ENCODE measurements around the gene CD99L2.
"Not testable (repeated sequence)": the region's sequence is repeated elsewhere in the genome, so short reads cannot be mapped to it uniquely, and the experiment has no call there.

The CD99L2 gene

GRCh38 chrX:150854856-150855255 is 43.6 kb downstream of the CD99L2 start:
- no peak for DNase-seq (ENCODE audit: low read depth)

GRCh38 chrX:150849996-150850720 is 48.3 kb downstream of the CD99L2 start:
- no peak for DNase-seq (ENCODE audit: low read depth)

DNA sequence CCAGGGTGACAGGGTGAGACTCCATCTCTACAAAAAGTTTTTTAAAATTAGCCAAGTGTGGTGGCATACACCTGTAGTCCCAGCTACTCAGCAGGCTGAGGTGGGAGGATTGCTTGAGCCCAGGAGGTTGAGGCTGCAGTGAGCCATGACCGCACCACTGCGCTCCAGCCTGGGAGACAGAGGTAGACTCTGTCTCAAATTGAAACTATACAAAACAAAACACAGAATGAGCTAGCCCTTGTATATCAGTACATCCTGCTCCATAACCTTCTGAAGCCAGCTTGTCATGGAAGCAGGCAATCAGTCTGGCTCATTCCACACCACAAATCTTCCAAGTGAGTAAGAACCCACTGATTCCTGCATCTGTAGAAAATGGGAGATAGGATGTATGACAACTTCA is 49.0 kb downstream of the CD99L2 start:
- DNase-seq (ENCODE audit: low read depth) = no peak

DNA sequence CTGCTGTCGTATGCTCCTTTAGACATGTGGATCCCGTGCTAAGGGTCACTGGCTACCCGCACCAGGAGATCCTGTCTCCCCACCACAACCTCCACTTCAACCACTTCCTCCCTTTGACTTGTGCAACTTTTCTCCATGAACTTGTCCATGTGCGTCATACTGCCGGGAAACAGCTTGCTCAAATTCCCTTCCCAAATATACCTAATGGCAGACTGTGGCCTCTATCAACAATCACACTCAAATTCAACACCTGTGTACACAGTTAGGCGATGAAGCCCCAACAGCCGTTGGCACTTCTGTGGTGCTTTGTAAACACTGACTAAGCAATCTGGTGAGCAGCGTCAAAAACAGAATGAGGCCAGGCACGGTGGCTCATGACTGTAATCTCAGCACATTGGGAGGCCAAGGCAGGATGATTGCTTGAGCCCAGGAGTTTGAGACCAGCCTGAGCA is 49.5 kb downstream of the CD99L2 start:
- no peak for DNase-seq (ENCODE audit: low read depth)

- DNase-seq (ENCODE audit: low read depth) = no peak
Measured at GRCh38 chrX:150847088-150847487, 51.4 kb downstream of the CD99L2 start.

- DNase-seq (ENCODE audit: low read depth) = no peak
Measured at GRCh38 chrX:150846130-150846529, 52.3 kb downstream of the CD99L2 start.

DNA sequence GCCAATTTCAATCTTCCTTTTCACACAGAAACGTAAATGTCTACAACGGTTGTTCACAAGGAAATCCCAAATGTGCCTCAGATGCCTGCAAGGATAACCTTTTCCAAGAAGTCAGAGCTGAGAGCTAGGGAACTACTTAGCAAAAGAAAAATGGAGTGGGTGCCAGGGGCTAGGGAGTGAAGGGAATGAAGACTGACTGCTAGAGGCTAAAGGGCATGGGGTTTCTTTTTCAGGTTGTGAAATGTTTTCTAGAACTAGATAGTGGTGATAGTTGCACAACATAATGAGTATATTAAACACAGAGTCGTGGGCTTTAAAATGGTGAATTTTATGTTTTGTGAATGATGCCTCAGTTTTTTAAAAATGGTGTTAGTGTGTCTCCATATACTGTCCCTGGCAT is 53.4 kb downstream of the CD99L2 start:
- DNase-seq (ENCODE audit: low read depth) = no peak

- no peak for DNase-seq (ENCODE audit: low read depth)
Measured at GRCh38 chrX:150844016-150844415, 54.5 kb downstream of the CD99L2 start.

DNA sequence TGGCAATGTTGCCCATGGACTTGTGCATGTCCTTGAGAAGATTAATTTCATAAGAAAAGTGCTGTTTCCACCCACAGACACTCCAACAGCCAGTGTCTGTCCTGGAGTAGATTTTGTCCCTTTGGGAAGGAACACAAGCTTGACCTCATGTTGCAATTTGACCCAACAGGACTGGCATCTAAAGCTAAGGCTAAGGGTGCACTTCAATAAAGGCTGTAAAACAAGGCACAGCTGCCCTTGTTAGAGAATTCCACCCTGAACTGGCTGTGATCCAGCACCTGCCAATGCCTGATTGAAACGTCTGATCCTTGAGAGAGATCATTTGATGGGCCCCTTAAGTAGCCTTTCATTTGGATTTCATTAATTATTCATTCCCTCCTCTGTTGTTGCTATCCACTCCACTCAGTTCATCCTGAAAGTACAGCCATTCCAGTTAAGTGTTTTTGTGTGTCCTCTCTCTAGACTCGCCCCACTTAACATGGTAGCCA is 56.2 kb downstream of the CD99L2 start:
- DNase-seq (ENCODE audit: low read depth) = no peak

- no peak for DNase-seq (ENCODE audit: low read depth)
Measured at GRCh38 chrX:150841456-150842197, 56.8 kb downstream of the CD99L2 start.

DNA sequence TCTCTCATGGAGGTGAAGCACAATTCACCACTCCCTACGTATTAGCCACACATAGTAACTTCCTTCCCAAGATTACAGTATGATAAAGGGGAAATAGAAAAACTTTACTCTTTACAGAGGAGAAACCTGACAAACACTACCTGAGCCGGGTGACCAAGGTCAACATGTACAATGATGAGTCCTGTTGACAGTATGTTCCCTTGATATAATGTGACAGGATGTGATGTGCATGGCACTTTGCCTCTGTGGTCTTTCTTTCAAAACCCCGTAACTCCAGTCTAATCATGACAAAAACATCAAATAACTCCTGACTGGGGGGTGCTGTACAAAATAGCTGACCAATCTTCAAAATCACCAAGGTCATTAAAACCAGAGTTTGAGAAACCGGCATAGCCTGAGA is 60.6 kb downstream of the CD99L2 start:
- no peak for DNase-seq (ENCODE audit: low read depth)

- DNase-seq (ENCODE audit: low read depth) = no peak
Measured at GRCh38 chrX:150834695-150835094, 63.8 kb downstream of the CD99L2 start.

- no peak for DNase-seq (ENCODE audit: low read depth)
Measured at GRCh38 chrX:150833454-150834056, 64.9 kb downstream of the CD99L2 start.

DNA sequence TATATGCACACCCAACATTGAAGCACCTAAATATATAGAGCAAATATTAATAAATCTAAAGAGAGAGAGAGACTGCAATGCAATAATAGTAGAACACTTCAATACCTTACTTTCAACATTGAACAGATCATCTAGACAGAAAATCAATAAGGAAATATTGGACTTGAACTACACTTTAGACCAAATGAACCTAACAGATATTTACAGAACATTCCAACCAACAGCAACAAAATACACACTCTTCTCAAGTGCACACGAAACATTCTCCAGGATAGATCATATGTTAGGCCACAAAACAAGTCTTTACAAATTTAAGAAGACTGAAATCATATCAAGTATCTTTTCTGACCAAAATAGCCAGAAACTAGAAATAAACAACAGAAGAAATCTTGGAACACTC is 66.6 kb downstream of the CD99L2 start:
- no peak for DNase-seq (ENCODE audit: low read depth)

- DNase-seq (ENCODE audit: low read depth) = no peak
Measured at GRCh38 chrX:150828785-150829184, 69.7 kb downstream of the CD99L2 start.

DNA sequence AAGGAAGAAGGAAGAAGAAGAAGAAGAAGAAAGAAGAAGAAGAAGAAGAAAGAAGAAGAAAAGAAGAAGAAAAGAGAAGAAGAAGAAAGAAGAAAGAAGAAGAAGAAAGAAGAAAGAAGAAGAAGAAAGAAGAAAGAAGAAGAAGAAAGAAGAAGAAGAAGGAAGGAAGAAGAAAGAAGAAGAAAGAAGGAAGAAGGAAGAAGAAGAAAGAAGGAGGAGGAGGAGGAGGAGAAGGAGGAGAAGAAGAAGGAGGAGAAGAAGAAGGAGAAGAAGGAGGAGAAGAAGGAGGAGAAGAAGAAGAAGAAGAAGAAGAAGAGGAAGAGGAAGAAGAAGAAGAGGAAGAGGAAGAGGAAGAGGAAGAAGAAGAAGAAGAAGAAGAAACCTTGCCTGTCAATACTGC is 74.1 kb downstream of the CD99L2 start:
- not testable (repeated sequence) for DNase-seq (ENCODE audit: low read depth)

DNA sequence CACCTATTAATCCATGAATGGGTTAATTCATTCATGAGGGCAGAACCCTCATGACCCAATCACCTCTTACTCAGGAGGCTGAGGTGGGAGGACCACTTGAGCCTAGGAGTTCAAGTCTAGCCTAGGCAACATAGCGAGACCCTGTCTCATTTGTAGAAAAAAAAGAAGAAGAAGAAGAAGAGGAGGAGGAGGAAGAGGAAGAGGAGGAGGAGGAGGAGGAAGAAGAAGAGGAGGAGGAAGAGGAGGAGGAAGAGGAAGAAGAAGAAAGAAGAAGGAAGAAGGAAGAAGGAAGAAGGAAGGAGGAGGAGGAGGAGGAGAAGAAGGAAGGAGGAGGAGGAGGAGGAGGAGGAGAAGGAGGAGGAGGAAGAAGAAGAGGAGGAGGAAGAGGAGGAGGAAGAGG is 74.6 kb downstream of the CD99L2 start:
- DNase-seq (ENCODE audit: low read depth) = not testable (repeated sequence)

GRCh38 chrX:150821971-150822370 is 76.5 kb downstream of the CD99L2 start:
- no peak for DNase-seq (ENCODE audit: low read depth)

- DNase-seq (ENCODE audit: low read depth) = no peak
Measured at GRCh38 chrX:150813922-150814321, 84.5 kb downstream of the CD99L2 start.

- no peak for DNase-seq (ENCODE audit: low read depth)
Measured at GRCh38 chrX:150806827-150807226, 91.6 kb downstream of the CD99L2 start.

DNA sequence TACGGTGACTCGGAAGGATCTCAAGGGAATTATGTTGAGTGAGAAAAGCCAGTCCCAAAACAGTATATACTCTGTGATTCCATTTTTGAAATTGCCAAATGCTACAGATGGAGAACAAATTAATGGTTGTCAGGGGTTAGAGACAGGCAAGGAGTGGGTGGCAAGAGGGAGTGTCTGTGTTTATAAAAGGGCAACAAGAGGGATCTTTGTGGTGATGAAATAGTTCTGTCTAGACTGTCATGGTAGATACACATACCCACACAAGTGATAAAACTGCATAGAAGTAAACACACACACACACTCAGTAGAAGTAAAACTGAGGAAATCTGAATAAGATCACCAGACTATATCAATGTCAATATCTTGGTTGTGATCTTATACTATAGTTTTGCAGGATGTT is 92.7 kb downstream of the CD99L2 start:
- no peak for DNase-seq (ENCODE audit: low read depth)

DNA sequence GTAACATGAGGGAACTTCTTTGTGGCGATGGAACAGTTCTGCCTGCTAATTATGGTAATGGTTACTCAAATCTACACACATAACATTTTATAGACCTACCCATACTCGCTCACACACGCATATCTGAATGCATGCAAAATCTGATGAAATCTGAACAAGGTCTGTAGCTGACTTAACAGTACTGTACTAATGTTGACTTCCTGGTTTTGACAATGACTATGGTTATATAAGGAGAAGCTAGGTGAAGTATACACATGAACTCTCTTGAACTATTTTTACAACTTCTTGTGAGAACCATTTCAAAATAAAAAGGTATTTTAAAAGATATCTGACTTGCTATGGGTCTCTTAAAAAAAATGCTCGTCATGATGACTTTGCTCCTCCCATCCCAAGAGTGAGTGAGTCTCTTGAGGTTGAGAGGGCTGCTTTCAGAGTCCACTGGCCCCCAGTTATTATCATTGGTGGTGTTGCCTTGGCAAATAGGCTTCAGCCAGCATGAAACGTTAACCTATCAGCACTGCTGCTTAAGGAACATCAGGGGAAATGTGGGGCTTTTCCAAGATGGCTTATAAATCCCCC is 105.4 kb downstream of the CD99L2 start:
- DNase-seq (ENCODE audit: low read depth) = no peak

- DNase-seq (ENCODE audit: low read depth) = no peak
Measured at GRCh38 chrX:150790021-150790420, 108.4 kb downstream of the CD99L2 start.

All from activated T-cell treated with anti-CD3 and anti-CD28 coated beads for 48 hours (primary cell).